Nephron (organoid): ENCODE data around the gene SLC6A3.

ENCODE experiments used
- H3K27ac Mint-ChIP-seq, 3 experiments: 2 replicates each; pipeline ENCODE4 v1.8.0; 2020; ENCODE audit warnings: mixed read lengths in 3 of 3, mild to moderate bottlenecking in 2 of 3, moderate library complexity in 1 of 3
- H3K27me3 Mint-ChIP-seq: 2 replicates; pipeline ENCODE4 v1.8.0; 2021; ENCODE audit warnings: low read depth, mild to moderate bottlenecking, moderate library complexity, mixed read lengths
- H3K36me3 Mint-ChIP-seq: 2 replicates; pipeline ENCODE4 v1.8.0; 2020; ENCODE audit warnings: low read depth, mixed read lengths
- H3K4me1 Mint-ChIP-seq: 2 replicates; pipeline ENCODE4 v1.8.0; 2020; ENCODE audit warnings: mixed read lengths
- H3K4me3 Mint-ChIP-seq, 3 experiments: 2 replicates each; pipeline ENCODE4 v1.8.0; 2020; ENCODE audit warnings: mild to moderate bottlenecking in 3 of 3, mixed read lengths in 3 of 3, moderate library complexity in 2 of 3
- H3K9me3 Mint-ChIP-seq: 2 replicates; pipeline ENCODE4 v1.8.0; 2020; ENCODE audit warnings: mixed read lengths
- TF ChIP-seq, protein P1 (sequence below), 3 experiments: fragments of 200-600 bp; sonication (generic); IDR thresholded peaks; one replicate each; pipeline ENCODE4 v1.5.0; 2021; ENCODE audit warnings: antibody characterized with exemption in 3 of 3; ENCODE audit not compliant: unreplicated experiment in 3 of 3

The SLC6A3 gene

DNA sequence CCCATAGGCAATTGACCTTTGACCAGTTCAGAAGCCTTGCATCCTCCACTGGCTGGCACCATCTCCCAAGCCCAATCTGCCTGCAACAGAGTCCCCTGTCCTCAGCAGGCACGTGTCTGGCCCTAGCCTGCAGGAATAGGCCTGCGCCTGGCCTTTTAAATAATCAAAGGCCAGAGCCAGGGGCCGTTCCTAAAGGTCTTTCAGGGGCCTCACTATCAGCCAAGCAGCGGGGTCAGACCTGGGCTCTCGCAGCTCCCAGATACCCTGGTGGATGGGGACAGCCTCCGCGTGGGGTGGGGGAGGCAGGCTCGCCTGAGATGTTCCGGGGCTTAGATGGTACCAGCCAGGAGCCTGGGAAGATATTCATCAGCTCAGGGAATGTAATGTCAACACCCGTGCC, 32.6 kb downstream of the SLC6A3 start:
- no peaks in the 10 kb centered on the region for H3K36me3 Mint-ChIP-seq
- H3K4me1 Mint-ChIP-seq = no peaks in the 10 kb centered on the region
- H3K27me3 Mint-ChIP-seq = peaks cover 45% of the 10 kb centered on the region
- TF ChIP-seq, protein P1, sequence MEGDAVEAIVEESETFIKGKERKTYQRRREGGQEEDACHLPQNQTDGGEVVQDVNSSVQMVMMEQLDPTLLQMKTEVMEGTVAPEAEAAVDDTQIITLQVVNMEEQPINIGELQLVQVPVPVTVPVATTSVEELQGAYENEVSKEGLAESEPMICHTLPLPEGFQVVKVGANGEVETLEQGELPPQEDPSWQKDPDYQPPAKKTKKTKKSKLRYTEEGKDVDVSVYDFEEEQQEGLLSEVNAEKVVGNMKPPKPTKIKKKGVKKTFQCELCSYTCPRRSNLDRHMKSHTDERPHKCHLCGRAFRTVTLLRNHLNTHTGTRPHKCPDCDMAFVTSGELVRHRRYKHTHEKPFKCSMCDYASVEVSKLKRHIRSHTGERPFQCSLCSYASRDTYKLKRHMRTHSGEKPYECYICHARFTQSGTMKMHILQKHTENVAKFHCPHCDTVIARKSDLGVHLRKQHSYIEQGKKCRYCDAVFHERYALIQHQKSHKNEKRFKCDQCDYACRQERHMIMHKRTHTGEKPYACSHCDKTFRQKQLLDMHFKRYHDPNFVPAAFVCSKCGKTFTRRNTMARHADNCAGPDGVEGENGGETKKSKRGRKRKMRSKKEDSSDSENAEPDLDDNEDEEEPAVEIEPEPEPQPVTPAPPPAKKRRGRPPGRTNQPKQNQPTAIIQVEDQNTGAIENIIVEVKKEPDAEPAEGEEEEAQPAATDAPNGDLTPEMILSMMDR (IDR thresholded peaks at IDR 0.05; ENCODE audit: unreplicated experiment in 3 of 3) = no peak
- H3K9me3 Mint-ChIP-seq = peaks cover 5% of the 10 kb centered on the region
- H3K4me3 Mint-ChIP-seq = no peak overlapping the region
- no peak overlapping the region for H3K27ac Mint-ChIP-seq

DNA sequence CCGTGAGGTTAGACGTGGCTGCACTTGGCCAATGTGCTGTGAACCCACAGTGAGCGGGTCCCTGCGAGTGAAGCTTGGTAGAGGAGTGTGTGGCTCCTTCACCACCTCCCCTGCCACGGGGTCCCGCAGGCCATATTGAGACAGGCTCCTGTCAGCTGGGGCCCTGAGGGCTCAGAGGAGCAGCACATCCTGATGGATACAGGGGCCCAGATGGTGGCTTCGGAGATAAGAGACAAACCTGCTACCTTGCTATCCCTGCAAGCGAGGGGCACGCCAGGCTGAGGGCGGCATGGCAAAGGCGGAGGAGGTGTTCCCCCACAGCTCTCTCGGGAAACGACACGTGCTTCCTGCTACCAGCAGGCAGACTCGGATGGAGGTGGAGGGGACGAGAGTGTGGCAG, 33.1 kb downstream of the SLC6A3 start:
- Mint-ChIP-seq H3K9me3 (peaks cover 7% of the 10 kb centered on the region), H3K27ac (no peak overlapping the region), H3K4me1 (no peaks in the 10 kb centered on the region), H3K4me3 (no peak overlapping the region), H3K27me3 (peaks cover 48% of the 10 kb centered on the region), H3K36me3 (no peaks in the 10 kb centered on the region)
- TF ChIP-seq, protein P1 (IDR thresholded peaks at IDR 0.05; ENCODE audit: unreplicated experiment in 3 of 3) = no peak

DNA sequence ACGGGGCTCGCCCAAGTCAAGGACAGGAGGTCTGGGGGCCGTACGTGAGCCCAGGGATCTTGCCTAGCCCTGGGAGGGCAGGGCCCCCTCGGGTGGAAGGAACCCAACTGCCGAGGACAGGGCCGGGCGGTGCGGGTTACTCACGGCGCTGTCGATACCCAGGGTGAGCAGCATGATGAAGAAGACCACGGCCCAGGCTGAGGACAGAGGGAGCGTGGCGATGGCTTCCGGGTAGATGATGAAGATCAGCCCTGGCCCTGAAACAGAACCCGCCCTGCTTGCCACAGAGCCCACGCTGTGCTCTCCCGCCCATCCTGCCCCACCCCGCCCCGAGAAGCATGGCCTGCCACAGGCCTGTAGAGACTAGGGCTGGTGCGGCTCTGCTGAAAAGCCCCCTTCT, 34.1 kb downstream of the SLC6A3 start:
- H3K27me3 Mint-ChIP-seq = peaks cover 48% of the 10 kb centered on the region
- no peaks in the 10 kb centered on the region for H3K36me3 Mint-ChIP-seq
- no peak overlapping the region for H3K4me3 Mint-ChIP-seq
- TF ChIP-seq, protein P1 (IDR thresholded peaks at IDR 0.05; ENCODE audit: unreplicated experiment in 3 of 3) = no peak
- no peak overlapping the region for H3K27ac Mint-ChIP-seq
- no peaks in the 10 kb centered on the region for H3K4me1 Mint-ChIP-seq
- H3K9me3 Mint-ChIP-seq = peaks cover 2% of the 10 kb centered on the region

DNA sequence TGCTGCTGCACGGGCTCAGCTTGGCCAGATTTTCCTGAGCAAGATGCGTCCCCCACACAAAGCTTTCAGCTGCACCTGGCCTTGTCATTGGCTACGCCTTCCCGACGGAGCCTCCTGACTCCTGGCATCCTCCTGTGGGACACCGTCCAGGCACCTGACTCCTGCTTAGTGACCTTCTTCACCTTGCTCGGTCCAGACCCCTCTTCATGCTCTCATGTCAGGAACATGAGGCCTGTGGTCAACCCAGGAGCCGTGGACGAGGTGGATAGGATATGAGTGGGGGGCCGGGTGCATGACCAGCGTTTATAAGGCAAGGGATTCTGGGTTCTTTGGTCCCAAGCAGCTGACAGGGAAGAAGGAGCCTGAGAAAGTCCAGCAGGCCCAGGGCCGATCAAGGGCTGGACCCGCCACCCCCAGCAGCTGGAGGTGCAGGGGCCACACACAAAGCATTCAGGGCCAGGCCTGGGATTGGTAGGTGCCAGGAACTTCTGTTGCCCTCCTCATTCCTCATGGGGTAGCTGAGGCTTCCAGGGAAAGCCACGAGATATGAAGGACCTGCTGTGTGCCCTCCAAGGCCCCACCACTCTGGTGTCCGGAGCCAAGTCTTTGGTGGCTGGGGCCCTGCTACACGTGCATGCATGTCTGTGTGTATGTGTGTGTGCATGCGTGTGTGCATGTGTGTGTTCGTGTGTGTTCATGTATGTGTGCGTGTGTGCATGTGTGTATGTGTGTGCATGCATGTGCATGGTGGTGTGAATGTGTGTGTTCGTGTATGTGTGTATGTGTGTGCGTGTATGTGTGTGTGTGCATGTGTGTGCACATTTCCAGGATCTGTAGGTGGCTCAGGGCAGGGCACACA, 34.9 kb downstream of the SLC6A3 start:
- no peak overlapping the region for H3K27ac Mint-ChIP-seq
- peaks cover 47% of the 10 kb centered on the region for H3K27me3 Mint-ChIP-seq
- no peaks in the 10 kb centered on the region for H3K36me3 Mint-ChIP-seq
- H3K4me1 Mint-ChIP-seq = no peaks in the 10 kb centered on the region
- H3K4me3 Mint-ChIP-seq = no peak overlapping the region
- peaks cover 2% of the 10 kb centered on the region for H3K9me3 Mint-ChIP-seq
- TF ChIP-seq, protein P1 (IDR thresholded peaks at IDR 0.05; ENCODE audit: unreplicated experiment in 3 of 3) = no peak

DNA sequence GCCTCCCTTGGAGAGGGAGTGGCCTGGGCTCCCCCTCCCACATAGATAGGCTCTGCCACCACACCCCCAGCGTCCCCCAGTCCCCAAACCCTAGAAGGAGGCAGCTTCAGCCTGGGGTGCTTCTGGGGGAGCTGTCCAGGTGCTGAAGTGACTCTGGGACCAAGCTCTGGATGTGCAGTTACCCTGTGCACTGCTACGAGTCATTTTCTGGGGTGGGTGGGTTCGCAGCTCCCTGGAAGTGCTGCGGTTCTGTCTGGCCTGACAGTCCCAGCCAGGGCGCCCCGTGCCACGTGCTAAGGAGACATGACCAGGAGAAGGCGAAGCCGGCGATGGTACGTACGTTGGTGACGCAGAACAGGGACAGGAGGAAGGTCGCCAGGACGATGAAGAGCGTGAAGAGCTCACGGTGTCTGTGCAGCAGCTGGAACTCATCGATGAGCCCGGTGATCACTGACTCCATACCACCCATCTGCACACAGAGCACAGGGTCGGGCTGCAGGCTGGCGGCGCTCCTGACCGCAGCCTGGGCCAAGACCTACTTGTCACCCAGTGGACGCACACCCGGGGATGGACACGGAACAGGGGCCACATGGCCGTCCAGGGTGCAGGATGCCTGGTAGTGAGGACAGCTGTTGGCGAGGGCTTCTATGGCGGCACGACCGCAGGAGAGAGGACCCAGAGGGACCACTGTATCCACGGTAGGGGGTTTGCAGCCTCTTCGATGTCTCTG, 35.7 kb downstream of the SLC6A3 start:
- H3K36me3 Mint-ChIP-seq = no peaks in the 10 kb centered on the region
- H3K27me3 Mint-ChIP-seq = peaks cover 45% of the 10 kb centered on the region
- H3K4me3 Mint-ChIP-seq = no peak overlapping the region
- no peak overlapping the region for H3K27ac Mint-ChIP-seq
- H3K4me1 Mint-ChIP-seq = no peaks in the 10 kb centered on the region
- H3K9me3 Mint-ChIP-seq = peaks cover 2% of the 10 kb centered on the region
- TF ChIP-seq, protein P1 (IDR thresholded peaks at IDR 0.05; ENCODE audit: unreplicated experiment in 3 of 3) = no peak
